GM12873 (cell line): ENCODE results near the gene MX2.

Experiments
- CTCF ChIP-seq: IDR thresholded peaks from 2 replicates; pipeline ENCODE4 v1.5.1; 2012; ENCODE audit warnings: low read depth, mild to moderate bottlenecking, moderate library complexity, low read length, control low read depth; ENCODE audit not compliant: insufficient read depth; ENCODE audit errors: missing control alignments

The MX2 gene

GRCh38 chr21:41319273-41319672 lies 42.6 kb upstream of the MX2 start:
- TF ChIP-seq CTCF = no peak

- TF ChIP-seq CTCF = no peak
Measured at GRCh38 chr21:41321211-41321907, 40.5 kb upstream of the MX2 start.

- no peak for TF ChIP-seq CTCF
Measured at GRCh38 chr21:41321908-41322495, 39.8 kb upstream of the MX2 start.

- TF ChIP-seq CTCF = no peak
Measured at GRCh38 chr21:41322496-41323382, 39.1 kb upstream of the MX2 start.

GRCh38 chr21:41325138-41325912 lies 36.5 kb upstream of the MX2 start:
- no peak for TF ChIP-seq CTCF

GRCh38 chr21:41326414-41327080 lies 35.3 kb upstream of the MX2 start:
- TF ChIP-seq CTCF = no peak
